Measurements from ENCODE around the gene ELOVL5.

ELOVL5 gene

DNA sequence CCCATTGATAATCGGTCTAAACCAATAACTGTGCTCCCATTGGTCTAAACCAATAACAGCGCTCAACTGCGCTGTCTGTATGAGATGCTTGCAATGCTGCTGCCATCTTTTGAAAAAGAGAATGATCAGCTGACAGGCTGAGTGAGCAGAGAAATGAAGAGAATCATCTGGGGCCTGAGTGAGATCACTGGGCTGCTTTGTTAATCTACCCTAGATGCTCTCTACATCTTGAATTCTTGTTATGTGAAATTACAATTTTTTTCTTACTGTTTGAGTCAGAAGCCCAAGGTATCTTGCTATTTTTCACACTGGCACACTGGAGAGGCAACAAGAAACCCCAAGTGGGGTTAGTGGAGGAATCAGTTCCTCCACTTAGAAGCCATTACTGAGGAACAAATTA is 108.6 kb downstream of the ELOVL5 start:
- no peak for DNase-seq (ENCODE audit: low read depth)

GRCh38 chr6:53239526-53239925 is 109.2 kb downstream of the ELOVL5 start:
- no peak for DNase-seq (ENCODE audit: low read depth)

DNA sequence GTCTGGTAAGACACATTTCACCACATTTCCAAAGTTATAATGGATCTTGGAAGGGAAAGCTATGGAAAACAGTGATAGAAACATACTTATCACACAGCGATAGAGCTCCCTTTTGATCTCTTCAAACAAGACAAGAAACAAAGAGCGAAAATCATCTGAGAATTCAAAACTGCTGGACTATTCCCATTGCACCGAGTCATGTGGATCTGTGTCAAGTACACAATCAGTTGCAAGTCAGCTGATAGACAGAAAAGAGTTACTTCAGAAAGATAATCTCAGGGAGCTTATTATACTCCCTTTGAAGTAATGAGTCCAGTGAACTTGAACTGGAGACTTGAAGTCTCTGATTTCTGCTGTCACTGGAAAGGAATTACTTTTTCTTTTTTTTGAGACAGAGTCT is 110.4 kb downstream of the ELOVL5 start:
- no peak for DNase-seq (ENCODE audit: low read depth)

DNA sequence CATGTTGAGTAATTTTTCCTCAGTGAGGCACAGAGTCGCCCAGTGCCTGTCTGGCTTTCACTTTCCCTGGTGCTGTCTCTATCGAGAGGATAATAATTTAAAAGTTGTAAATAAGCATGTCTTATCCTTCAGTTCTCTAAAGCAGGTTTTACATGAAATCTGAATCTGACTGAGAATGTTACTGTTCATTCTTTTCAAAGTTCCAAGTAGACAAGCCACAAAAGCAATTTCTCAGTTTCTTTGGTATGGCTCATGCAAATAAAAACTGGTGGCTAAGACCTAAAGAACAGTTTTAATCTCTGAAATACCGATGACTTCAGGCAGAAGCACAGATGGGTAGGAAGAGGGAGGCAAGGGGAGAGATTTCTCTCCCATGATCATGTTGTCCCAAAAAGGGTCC is 112.5 kb downstream of the ELOVL5 start:
- DNase-seq (ENCODE audit: low read depth), result no peak

DNA sequence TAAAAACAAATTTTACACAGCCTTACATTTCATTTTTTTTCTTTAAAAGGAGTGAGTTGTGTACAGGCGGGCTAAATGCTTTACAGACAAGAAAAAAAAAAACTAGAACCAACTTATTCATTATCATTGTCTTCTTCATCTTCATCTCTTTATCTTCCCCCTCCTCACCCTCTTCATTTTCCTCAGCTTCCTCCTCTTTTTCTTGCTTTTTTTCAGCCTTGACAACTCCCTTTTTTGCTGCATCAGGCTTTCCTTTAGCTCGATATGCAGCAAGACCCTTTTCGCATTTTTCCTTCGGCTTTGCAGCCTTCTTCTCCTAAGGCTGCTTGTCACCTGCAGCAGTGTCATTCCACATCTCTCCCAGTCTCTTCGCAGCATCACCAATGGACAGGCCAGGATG is 113.2 kb downstream of the ELOVL5 start:
- DNase-seq (ENCODE audit: low read depth), result no peak

DNA sequence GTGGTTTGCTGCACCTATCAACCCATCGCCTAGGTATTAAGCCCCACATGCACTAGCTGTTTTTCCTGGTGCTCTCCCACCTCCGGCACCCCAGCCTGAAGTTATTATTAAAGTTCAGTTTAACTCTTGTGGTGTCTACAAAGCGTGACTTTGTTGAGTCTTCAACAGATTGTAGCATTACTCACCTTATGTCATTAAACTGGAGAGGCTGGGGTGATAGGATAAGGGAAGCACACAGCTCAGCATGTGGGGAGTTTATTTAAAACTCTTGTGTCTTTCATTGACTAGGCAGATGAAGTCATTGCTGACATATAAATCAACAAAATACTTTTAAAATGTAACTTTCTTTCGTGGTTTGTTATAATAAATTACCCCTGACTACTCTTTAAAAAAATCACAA is 115.4 kb downstream of the ELOVL5 start:
- DNase-seq (ENCODE audit: low read depth), result no peak

DNA sequence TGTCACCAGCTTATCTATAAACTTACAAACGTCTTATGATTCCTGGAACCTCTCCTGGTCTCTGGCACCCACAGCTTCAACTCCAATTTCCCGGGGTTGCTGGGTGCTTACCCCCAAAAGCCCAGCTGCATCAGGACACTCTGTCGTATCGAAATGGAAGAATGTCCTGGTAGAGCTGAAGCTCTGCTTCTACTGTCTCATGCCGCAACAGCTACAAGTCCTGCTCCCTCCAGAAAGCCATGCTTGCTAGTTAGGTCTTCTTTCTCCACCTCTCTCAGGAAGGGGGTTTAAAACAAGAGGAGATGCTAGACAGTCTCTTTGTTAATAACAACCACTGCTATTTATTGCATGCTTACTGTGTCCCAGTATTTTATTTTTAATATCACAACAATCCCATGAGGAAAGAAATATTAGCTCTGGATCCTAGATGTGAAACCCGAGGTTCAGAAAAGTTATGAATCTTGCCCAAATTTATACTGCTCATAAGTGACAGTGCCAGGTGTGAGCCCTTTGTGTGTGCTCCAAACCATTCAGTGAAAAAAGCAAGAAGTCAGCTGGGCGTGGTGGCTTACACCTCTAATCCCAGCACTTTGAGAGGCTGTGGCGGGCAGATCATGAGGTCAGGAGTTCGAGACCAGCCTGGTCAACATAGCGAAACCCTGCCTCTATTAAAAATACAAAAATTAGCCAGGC is 117.8 kb downstream of the ELOVL5 start:
- no peak for DNase-seq (ENCODE audit: low read depth)

- DNase-seq (ENCODE audit: low read depth), result no peak
These were observed 120.9 kb downstream of the ELOVL5 start for GRCh38 chr6:53227847-53228246.

- DNase-seq (ENCODE audit: low read depth), result no peak
These were observed 128.1 kb downstream of the ELOVL5 start for GRCh38 chr6:53220605-53221004.

All from T follicular helper cell (primary cell).